Sigmoid colon (tissue), 7 donors: Measurements from ENCODE around the gene SCAF11. TPM values are rescaled to one million over a fixed set of nuclear protein-coding genes. Genes with fewer than 3 reads are reported as not detected.

Source experiments
- DNase-seq: peaks from one replicate; pipeline ENCODE4 v3.0.0-alpha.2; 2019
- H3K27ac ChIP-seq, 4 donors: fragments of 200-600 bp; sonication (generic); one replicate each; pipeline ENCODE4 v1.5.1; 2016 to 2019; ENCODE audit warnings: mild to moderate bottlenecking in 1 of 4
- H3K27me3 ChIP-seq, 3 donors: fragments of 200-600 bp; sonication (generic); one replicate each; pipeline ENCODE4 v1.5.1; 2019; ENCODE audit warnings: mild to moderate bottlenecking in 1 of 3
- H3K36me3 ChIP-seq, 4 donors: fragments of 200-600 bp; sonication (generic); one replicate each; pipeline ENCODE4 v1.5.1; 2016 to 2019
- H3K4me1 ChIP-seq, 4 donors: fragments of 200-600 bp; sonication (generic); one replicate each; pipeline ENCODE4 v1.5.1; 2017 to 2019
- H3K4me3 ChIP-seq, 4 donors: fragments of 200-600 bp; sonication (generic); one replicate each; pipeline ENCODE4 v1.5.1; 2017 to 2019; ENCODE audit warnings: mild to moderate bottlenecking in 2 of 4, moderate library complexity in 1 of 4
- H3K9me3 ChIP-seq, 4 donors: fragments of 200-600 bp in 3 of 4; sonication (generic) in 3 of 4; one replicate each; pipeline versions ENCODE4 v1.5.1 to v1.6.1; 2013 to 2019
- EP300 ChIP-seq, 4 donors: sonication (generic); formaldehyde crosslinking; IDR thresholded peaks; one replicate each; pipeline ENCODE4 v1.6.1; 2017; ENCODE audit warnings: antibody characterized with exemption in 4 of 4
- POLR2A ChIP-seq, 2 donors: fragments of 450-650 bp; IDR thresholded peaks; one replicate each; pipeline ENCODE4 v1.6.1; 2016; ENCODE audit warnings: antibody characterized with exemption in 2 of 2, mild to moderate bottlenecking in 2 of 2, moderate library complexity in 2 of 2
- POLR2AphosphoS5 ChIP-seq, 4 donors: sonication (generic); formaldehyde crosslinking; IDR thresholded peaks; one replicate each; pipeline ENCODE4 v1.6.1; 2017; ENCODE audit warnings: antibody characterized with exemption in 4 of 4
- WGBS, 2 donors: extraction: QIAGEN DNeasy Blood & Tissue Kit; methylation state at CpG; one replicate each; pipeline ENCODE4 v1.1.7; 2013; 5-methylcytosine and 5-hydroxymethylcytosine counted together
- intact Hi-C: fragments of 100-400 bp; cut with DNase I; formaldehyde crosslinking; loops from one replicate; pipeline ENCODE4 v1.15.1; 2023
- polyA plus RNA-seq, 3 donors: library from polyadenylated mRNA; stranded (reverse); fragments of 200-250 nt; gene quantifications; one replicate each; pipeline ENCODE4 v1.2.3, GENCODE V29; 2013
- total RNA-seq, 4 donors: library from RNA; depleted of rRNA; stranded (reverse); fragments of >200 nt; gene quantifications; one replicate each; pipeline ENCODE4 v1.1.0, GENCODE V29; 2016
- TF ChIP-seq, protein P1 (sequence below), 4 experiments: fragments of 450-650 bp in 3 of 4; fragments of 200-600 bp in 1 of 4; IDR thresholded peaks; one replicate each; pipeline ENCODE4 v1.5.1; 2016 to 2019; ENCODE audit warnings: antibody characterized with exemption in 4 of 4, mild to moderate bottlenecking in 3 of 4, moderate library complexity in 2 of 4
- donor health status: healthy with polysubstance abuse.
- donor health status: Bipolar disorder and iron deficiency.
- donor health status: healthy.

SCAF11 gene
- total and polyA plus RNA-seq, 7 donors: 27.6 to 165 (median 116) TPM

DNA sequence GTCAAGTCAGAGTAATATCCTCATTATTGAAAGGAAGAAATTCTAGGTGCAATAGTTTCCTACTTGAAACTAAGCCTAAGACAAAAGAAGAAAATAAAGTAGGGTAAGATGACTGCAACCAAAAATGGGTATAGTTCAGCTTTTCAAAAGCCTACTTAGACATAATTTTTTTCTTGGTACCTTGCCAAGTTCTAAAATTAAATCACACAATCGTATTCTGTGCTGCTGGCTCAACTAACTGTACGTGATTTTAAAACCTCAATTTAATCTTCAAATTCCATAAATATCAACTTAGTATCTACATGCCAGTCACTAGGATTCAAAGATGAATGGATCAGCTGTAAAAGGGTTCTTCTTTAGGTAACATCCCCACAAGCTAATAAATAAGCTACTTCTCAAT, 56.9 kb downstream of the SCAF11 start:
- intact Hi-C loops: no loop called here
- H3K4me3 ChIP-seq: no peak overlapping the region
- WGBS, 2 donors: 61 to 72% methylated on average over 2 of the region's 2 CpGs
- peaks cover 0 to 18% (median 16%) of the 10 kb centered on the region in 4 donors for H3K4me1 ChIP-seq
- no peak for DNase-seq
- H3K27me3 ChIP-seq: no peaks in the 10 kb centered on the region
- peaks cover 1 to 52% (median 6%) of the 10 kb centered on the region in 4 donors for H3K36me3 ChIP-seq
- H3K9me3 ChIP-seq: no peaks in the 10 kb centered on the region
- TF ChIP-seq POLR2A (IDR thresholded peaks at IDR 0.05): no peak
- TF ChIP-seq POLR2AphosphoS5 (IDR thresholded peaks at IDR 0.05): no peak
- TF ChIP-seq EP300 (IDR thresholded peaks at IDR 0.05): no peak
- TF ChIP-seq, protein P1, sequence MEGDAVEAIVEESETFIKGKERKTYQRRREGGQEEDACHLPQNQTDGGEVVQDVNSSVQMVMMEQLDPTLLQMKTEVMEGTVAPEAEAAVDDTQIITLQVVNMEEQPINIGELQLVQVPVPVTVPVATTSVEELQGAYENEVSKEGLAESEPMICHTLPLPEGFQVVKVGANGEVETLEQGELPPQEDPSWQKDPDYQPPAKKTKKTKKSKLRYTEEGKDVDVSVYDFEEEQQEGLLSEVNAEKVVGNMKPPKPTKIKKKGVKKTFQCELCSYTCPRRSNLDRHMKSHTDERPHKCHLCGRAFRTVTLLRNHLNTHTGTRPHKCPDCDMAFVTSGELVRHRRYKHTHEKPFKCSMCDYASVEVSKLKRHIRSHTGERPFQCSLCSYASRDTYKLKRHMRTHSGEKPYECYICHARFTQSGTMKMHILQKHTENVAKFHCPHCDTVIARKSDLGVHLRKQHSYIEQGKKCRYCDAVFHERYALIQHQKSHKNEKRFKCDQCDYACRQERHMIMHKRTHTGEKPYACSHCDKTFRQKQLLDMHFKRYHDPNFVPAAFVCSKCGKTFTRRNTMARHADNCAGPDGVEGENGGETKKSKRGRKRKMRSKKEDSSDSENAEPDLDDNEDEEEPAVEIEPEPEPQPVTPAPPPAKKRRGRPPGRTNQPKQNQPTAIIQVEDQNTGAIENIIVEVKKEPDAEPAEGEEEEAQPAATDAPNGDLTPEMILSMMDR (IDR thresholded peaks at IDR 0.05): no peak
- peak overlapping the region in 1 of 4 donors; percentile 57 for H3K27ac ChIP-seq

DNA sequence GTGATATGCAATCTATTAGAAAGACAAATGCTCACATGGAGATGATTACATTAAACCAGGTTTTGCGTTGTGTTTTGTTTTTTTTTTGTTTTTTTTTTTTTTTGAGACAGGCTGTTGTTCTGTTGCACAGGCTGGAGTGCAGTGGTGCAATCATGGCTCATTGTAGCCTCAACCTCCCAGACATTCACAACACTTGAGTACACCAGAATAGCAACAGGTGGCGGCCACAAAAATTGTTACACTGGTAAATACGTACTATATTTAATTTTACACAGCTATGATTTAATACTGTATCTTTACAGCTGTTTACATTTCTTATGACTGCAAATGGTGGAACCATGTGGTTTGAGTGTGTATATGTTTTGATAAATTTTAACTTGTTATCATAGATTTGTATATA, 60.0 kb downstream of the SCAF11 start:
- Histone ChIP-seq H3K36me3 (peaks cover 8 to 75% (median 18%) of the 10 kb centered on the region in 4 donors), H3K27me3 (no peaks in the 10 kb centered on the region), H3K4me3 (no peak overlapping the region), H3K9me3 (no peaks in the 10 kb centered on the region), H3K27ac (no peak overlapping the region), H3K4me1 (peaks cover 0 to 18% (median 16%) of the 10 kb centered on the region in 4 donors)
- WGBS, 2 donors: 72 to 86% methylated on average over 3 of the region's 3 CpGs
- DNase-seq: no peak
- no peak for TF ChIP-seq POLR2AphosphoS5 (IDR thresholded peaks at IDR 0.05)
- TF ChIP-seq, protein P1 (IDR thresholded peaks at IDR 0.05): no peak
- TF ChIP-seq POLR2A (IDR thresholded peaks at IDR 0.05): no peak
- TF ChIP-seq EP300 (IDR thresholded peaks at IDR 0.05): no peak
- intact Hi-C loops: no loop called here

DNA sequence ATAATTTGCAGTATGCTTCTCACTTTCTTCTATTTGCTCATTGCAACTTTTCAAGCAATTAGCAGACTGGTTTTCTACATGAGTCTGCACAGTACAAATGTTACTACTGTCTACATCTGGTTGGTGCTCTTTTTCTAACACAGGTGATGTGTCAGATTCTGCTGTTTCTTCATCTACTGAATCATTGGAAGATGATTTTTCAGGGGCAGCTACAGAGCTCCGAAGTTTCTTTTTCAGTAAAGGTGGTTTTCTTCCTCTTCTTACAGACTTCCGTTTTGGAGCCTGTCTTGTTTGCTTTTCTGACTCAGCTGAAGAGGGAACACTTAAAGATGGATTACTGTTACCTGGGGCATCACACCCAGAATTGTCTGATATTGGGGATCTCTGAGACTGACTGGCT, 62.1 kb downstream of the SCAF11 start:
- H3K4me1 ChIP-seq: peaks cover 0 to 5% (median 2%) of the 10 kb centered on the region in 4 donors
- 78 to 84% methylated on average over 2 of the region's 2 CpGs for WGBS, 2 donors
- DNase-seq: no peak
- TF ChIP-seq POLR2A (IDR thresholded peaks at IDR 0.05) (no peak), POLR2AphosphoS5 (IDR thresholded peaks at IDR 0.05) (no peak), EP300 (IDR thresholded peaks at IDR 0.05) (no peak)
- TF ChIP-seq, protein P1 (IDR thresholded peaks at IDR 0.05): no peak
- no peaks in the 10 kb centered on the region for H3K9me3 ChIP-seq
- H3K4me3 ChIP-seq: no peak overlapping the region
- no peak overlapping the region for H3K27ac ChIP-seq
- intact Hi-C loops: no loop called here
- peaks cover 18 to 95% (median 29%) of the 10 kb centered on the region in 4 donors for H3K36me3 ChIP-seq
- no peaks in the 10 kb centered on the region for H3K27me3 ChIP-seq

DNA sequence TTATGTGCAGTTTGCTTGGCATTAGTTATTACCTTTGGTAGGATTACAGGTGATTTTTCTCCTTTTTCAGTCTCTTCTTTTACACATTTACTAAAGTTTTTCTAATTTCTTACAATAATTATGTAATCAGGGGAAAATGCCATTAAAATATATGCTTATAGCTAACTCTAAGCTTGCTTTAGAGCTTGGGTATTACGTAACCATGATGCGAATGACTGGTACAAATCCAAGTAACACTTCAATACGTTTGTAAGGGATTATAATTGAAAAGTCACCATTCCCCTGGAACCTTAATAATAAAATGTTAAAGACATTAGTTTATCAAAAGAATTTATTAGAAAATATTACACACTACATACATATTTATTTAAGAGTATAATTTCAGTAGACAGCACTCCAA, 71.6 kb downstream of the SCAF11 start:
- WGBS, 2 donors: 93 to 94% methylated on average over 3 of the region's 3 CpGs
- DNase-seq: no peak
- Histone ChIP-seq H3K4me3 (no peak overlapping the region), H3K9me3 (no peaks in the 10 kb centered on the region), H3K4me1 (no peaks in the 10 kb centered on the region), H3K27ac (no peak overlapping the region), H3K36me3 (peaks cover 3 to 58% (median 19%) of the 10 kb centered on the region in 4 donors), H3K27me3 (no peaks in the 10 kb centered on the region)
- TF ChIP-seq POLR2AphosphoS5 (IDR thresholded peaks at IDR 0.05): no peak
- no peak for TF ChIP-seq EP300 (IDR thresholded peaks at IDR 0.05)
- TF ChIP-seq, protein P1 (IDR thresholded peaks at IDR 0.05): no peak
- no peak for TF ChIP-seq POLR2A (IDR thresholded peaks at IDR 0.05)
- intact Hi-C loops: no loop called here

DNA sequence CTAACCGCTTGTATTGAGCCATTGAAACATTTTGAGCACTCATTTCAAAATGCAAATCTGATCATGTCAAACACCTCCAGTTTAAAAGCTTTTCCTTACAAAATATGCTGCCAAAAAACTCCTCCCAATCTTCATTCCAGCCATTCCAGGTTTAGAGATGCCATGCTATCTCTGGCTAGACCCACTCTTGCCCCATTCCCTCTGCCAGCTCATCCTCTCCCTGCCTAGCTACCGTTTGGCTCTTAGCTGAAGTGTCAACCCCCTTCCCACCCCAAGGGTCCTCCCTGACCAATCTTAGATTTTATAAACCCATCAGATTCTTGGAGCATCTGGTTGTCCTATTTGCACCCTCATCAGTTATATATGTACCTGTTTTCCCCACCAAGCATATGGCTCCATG, 75.0 kb downstream of the SCAF11 start:
- Histone ChIP-seq H3K27ac (no peak overlapping the region), H3K27me3 (no peaks in the 10 kb centered on the region), H3K4me1 (peaks cover 0 to 6% (median 0%) of the 10 kb centered on the region in 4 donors), H3K4me3 (no peak overlapping the region), H3K36me3 (peaks cover 0 to 24% (median 6%) of the 10 kb centered on the region in 4 donors), H3K9me3 (no peaks in the 10 kb centered on the region)
- no peak for DNase-seq
- 83 to 85% methylated on average over 2 of the region's 2 CpGs for WGBS, 2 donors
- intact Hi-C loops: no loop called here
- no peak for TF ChIP-seq POLR2AphosphoS5 (IDR thresholded peaks at IDR 0.05)
- TF ChIP-seq, protein P1 (IDR thresholded peaks at IDR 0.05): no peak
- no peak for TF ChIP-seq POLR2A (IDR thresholded peaks at IDR 0.05)
- no peak for TF ChIP-seq EP300 (IDR thresholded peaks at IDR 0.05)
